Fibroblast of villous mesenchyme (primary cell): ENCODE measurements around the gene SLC30A10. TPM values are rescaled to one million over a fixed set of nuclear protein-coding genes. Genes with fewer than 3 reads are reported as not detected.
"Not testable (repeated sequence)": the region's sequence is repeated elsewhere in the genome, so short reads cannot be mapped to it uniquely, and the experiment has no call there.

Source experiments
- DNase-seq: peaks from one replicate; pipeline ENCODE4 v3.0.0-alpha.2; 2010; ENCODE audit warnings: low read depth
- H3K4me3 ChIP-seq: 2 replicates; pipeline ENCODE4 v1.5.1; 2011; ENCODE audit warnings: low read depth, mild to moderate bottlenecking, low read length
- total RNA-seq: library from RNA; depleted of rRNA; stranded (reverse); fragments of >200 nt; gene quantifications from 2 replicates; pipeline ENCODE4 v1.2.3, GENCODE V29; 2012
- TF ChIP-seq, protein P1 (sequence below): IDR thresholded peaks from 2 replicates; pipeline ENCODE4 v1.5.1; 2012; ENCODE audit warnings: low read depth, mild to moderate bottlenecking, low read length; ENCODE audit not compliant: insufficient read depth

Gene SLC30A10
- total RNA-seq, 1 donor = not detected

DNA sequence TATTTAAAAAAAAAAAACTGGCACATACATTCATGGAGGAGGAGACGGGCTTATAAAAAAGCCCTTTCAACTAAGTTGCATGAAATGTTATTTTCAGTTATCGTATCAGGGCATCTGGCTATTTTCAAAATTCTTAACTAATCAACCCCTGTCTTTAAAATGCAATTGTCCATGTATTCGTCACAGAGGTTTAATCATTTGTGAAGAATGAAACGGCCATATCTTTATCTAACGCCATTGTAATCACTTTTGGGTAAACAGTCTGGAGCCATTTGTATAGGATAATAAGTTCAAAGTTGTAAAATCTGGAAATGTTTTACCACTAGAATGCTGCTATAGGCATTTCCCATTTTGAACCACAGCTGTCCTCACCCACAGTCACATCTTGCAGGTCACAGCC is 30.4 kb downstream of the SLC30A10 start:
- TF ChIP-seq, protein P1, sequence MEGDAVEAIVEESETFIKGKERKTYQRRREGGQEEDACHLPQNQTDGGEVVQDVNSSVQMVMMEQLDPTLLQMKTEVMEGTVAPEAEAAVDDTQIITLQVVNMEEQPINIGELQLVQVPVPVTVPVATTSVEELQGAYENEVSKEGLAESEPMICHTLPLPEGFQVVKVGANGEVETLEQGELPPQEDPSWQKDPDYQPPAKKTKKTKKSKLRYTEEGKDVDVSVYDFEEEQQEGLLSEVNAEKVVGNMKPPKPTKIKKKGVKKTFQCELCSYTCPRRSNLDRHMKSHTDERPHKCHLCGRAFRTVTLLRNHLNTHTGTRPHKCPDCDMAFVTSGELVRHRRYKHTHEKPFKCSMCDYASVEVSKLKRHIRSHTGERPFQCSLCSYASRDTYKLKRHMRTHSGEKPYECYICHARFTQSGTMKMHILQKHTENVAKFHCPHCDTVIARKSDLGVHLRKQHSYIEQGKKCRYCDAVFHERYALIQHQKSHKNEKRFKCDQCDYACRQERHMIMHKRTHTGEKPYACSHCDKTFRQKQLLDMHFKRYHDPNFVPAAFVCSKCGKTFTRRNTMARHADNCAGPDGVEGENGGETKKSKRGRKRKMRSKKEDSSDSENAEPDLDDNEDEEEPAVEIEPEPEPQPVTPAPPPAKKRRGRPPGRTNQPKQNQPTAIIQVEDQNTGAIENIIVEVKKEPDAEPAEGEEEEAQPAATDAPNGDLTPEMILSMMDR = no peak
- no peak for DNase-seq
- no peak overlapping the region for H3K4me3 ChIP-seq

DNA sequence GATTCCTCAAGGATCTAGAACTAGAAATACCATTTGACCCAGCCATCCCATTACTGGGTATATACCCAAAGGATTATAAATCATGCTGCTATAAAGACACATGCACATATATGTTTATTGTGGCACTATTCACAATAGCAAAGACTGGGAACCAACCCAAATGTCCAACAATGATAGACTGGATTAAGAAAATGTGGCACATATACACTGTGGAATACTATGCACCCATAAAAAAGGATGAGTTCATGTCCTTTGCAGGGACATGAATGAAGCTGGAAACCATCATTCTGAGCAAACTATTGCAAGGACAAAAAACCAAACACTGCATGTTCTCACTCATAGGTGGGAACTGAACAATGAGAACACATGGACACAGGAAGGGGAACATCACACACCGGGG is 36.1 kb downstream of the SLC30A10 start:
- not testable (repeated sequence) for DNase-seq, H3K4me3 ChIP-seq

DNA sequence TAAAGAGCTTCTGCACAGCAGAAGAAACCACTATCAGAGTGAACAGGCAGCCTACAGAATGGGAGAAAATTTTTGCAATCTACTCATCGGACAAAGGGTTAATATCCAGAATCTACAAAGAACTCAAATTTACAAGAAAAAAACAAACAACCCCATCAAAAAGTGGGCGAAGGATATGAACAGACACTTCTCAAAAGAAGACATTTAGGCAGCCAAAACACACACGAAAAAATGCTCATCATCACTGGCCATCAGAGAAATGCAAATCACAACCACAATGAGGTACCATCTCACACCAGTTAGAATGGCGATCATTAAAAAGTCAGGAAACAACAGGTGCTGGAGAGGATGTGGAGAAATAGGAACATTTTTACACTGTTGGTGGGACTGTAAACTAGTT is 36.5 kb downstream of the SLC30A10 start:
- not testable (repeated sequence) for DNase-seq, H3K4me3 ChIP-seq

DNA sequence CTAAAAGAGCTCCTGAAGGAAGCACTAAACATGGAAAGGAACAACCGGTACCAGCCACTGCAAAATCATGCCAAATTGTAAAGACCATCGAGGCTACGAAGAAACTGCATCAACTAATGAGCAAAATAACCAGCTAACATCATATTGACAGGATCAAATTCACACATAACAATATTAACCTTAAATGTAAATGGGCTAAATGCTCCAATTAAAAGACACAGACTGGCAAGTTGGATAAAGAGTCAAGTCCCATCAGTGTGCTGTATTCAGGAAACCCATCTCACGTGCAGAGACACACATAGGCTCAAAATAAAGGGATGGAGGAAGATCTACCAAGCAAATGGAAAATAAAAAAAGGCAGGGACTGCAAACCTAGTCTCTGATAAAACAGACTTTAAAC is 39.7 kb downstream of the SLC30A10 start:
- H3K4me3 ChIP-seq, DNase-seq: not testable (repeated sequence)

DNA sequence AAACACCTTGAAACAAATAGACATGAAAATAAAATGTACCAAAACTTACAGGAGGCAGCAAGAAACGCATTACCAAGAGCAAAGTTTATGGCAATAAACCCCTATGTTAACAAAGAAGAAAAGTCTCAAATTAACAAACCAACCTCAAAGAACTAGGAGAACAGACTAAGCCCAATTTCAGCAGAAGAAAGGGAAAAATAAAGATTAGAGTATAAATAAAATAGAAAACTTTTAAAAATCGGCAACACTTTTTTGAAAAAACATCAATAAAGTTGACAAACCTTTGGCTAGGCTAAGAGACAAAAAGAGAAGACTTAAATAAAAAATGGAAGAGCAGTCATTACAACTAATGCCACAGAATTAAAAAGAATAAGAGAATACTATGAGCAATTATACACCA is 42.7 kb downstream of the SLC30A10 start:
- DNase-seq = no peak
- H3K4me3 ChIP-seq = no peak overlapping the region
- TF ChIP-seq, protein P1 = no peak

DNA sequence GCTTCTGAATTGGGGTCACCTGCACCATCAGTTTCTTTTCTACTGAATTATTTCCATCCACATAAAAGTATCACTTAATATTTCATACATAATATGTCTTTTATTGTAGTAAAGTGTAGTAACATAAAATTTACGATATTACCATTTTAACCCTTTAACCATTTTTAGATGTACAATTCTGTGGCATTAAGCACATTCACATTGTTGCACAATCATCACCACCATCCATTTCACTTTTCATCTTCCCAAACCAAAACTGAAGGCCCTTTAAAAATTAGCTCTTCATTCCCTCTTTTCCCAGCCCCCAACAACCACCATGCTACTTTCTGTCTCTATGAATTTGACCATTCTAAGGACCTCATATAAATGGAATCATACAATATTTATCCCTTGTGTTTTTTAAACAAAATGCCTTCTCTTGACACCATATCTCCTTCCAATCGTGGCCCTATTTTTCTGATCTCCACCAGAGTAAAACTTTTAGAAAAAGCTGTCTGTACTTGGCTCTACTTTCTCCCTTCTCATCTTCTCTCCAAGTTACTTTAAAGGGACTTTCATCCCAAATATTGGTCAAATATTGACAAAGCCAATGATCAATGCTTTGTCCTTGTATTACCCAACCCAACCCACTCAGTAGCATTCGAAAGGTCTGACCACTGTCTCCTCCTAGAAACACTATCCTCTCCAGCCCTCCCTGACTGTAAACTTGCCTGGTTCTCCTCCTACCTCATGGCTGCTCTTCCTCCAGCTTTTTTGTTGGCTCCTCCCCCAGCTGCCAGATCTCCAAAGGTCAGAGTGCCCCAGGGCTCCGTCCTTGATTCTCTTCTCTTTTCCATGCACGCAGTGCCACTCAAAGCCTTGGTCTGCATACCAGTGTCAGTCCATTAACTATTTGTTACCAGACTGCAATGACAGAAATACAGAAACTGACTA is 44.7 kb downstream of the SLC30A10 start:
- TF ChIP-seq, protein P1 = no peak
- no peak for DNase-seq
- H3K4me3 ChIP-seq = no peak overlapping the region

DNA sequence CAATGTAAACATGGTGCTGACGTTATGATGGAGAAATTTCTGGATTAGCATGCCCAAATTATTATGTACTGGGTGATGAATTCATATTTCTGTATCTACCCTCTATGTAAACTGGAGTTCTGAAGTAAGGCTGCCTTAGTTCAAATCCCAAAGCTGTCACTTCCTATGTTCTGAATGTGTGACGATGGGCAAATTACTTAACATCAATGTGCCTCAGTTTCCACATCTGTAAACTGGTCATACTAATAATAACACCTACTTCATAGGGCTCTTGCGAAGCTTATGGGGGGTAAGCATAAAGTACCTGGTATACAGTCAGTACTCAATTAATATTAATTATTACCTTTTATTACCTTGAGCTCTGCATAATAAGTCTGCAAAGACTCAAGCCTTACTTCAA is 45.6 kb downstream of the SLC30A10 start:
- no peak overlapping the region for H3K4me3 ChIP-seq
- TF ChIP-seq, protein P1 = no peak
- no peak for DNase-seq

DNA sequence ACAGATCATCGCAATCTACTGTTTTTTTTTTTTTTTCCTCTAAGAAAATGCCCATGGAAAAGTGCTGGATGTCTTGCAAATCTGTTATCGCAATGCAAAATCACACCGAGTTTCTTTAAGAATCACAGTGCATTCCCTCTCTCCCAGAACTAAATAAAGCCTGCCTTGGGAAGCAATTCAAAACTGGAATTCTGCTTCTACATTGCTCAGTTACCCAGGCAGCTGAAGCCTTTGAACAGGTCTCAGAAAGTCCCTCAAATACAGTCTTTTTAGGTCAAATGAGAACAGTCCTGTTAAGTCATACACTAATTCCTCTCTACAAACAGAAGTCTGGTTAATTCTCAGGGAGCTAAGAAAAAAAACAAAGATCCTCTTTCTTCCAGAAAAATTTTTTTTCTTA is 46.3 kb downstream of the SLC30A10 start:
- TF ChIP-seq, protein P1 = no peak
- DNase-seq = no peak
- no peak overlapping the region for H3K4me3 ChIP-seq
